Measurements from ENCODE around the gene METRN.

DNA sequence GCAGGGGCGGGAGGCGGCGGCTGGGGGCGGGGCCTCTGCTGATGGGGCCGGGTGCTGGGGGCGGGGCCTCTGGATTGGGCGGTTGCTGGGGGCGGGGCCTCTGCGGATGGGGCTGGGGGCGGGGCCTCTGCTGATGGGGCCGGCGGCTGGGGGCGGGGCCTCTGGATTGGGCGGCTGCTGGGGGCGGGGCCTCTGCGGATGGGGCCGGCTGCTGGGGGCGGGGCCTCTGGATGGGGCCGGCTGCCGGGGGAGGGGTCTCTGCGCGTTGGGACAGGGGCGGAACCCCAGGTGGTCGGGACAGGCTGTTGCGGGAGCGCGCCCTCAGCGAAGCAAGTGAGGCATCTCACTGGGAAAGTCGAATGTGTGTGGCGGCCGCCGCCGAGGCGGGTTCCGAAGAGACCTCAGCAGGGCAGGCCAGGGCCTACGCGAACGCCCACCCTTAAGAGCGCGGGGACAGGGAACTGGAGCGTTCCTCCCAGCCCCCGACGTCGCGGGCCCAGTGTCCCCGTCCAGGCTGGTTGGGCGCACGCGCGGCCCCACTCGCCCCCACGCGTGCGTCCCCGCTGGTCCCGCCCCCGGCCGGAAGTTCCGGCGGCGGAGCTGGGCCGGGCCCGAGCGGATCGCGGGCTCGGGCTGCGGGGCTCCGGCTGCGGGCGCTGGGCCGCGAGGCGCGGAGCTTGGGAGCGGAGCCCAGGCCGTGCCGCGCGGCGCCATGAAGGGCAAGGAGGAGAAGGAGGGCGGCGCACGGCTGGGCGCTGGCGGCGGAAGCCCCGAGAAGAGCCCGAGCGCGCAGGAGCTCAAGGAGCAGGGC lies 34.9 kb upstream of the METRN start, which contains the start of gene STUB1:
- TF ChIP-seq, protein P1, sequence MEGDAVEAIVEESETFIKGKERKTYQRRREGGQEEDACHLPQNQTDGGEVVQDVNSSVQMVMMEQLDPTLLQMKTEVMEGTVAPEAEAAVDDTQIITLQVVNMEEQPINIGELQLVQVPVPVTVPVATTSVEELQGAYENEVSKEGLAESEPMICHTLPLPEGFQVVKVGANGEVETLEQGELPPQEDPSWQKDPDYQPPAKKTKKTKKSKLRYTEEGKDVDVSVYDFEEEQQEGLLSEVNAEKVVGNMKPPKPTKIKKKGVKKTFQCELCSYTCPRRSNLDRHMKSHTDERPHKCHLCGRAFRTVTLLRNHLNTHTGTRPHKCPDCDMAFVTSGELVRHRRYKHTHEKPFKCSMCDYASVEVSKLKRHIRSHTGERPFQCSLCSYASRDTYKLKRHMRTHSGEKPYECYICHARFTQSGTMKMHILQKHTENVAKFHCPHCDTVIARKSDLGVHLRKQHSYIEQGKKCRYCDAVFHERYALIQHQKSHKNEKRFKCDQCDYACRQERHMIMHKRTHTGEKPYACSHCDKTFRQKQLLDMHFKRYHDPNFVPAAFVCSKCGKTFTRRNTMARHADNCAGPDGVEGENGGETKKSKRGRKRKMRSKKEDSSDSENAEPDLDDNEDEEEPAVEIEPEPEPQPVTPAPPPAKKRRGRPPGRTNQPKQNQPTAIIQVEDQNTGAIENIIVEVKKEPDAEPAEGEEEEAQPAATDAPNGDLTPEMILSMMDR (conservative IDR thresholded peaks at IDR 0.05 in 1 of 2, IDR thresholded peaks at IDR 0.05 in 1 of 2; ENCODE audit: low read depth in 1 of 2, low read length in 2 of 2): no peak
- no peak for TF ChIP-seq EZH2 (IDR thresholded peaks at IDR 0.05; ENCODE audit: low read length, missing control alignments)

Data from fibroblast of lung (primary cell).